ENCODE measurements around the gene KCNQ1OT1. TPM values are rescaled to one million over a fixed set of nuclear protein-coding genes. Genes with fewer than 3 reads are reported as not detected.
A peak's percentile ranks its signal among the peaks of the same experiment; 100 is the strongest.

The KCNQ1OT1 gene
- total RNA-seq, 1 donor from 2014 or later: 14.3 TPM

- H3K27ac Mint-ChIP-seq (ENCODE audit: unreplicated experiment): no peak overlapping the region
- no peaks in the 10 kb centered on the region for H3K4me1 Mint-ChIP-seq (ENCODE audit: low read depth, unreplicated experiment)
- peak; percentile 7 for DNase-seq
- H3K4me3 Mint-ChIP-seq (ENCODE audit: unreplicated experiment): no peak overlapping the region
- H3K9me3 Mint-ChIP-seq (ENCODE audit: unreplicated experiment): no peaks in the 10 kb centered on the region
- no peak for TF ChIP-seq CTCF (IDR thresholded peaks at IDR 0.05; ENCODE audit: partially characterized antibody, unreplicated experiment)
- H3K36me3 Mint-ChIP-seq (ENCODE audit: unreplicated experiment): no peaks in the 10 kb centered on the region
- H3K27me3 Mint-ChIP-seq (ENCODE audit: unreplicated experiment): no peaks in the 10 kb centered on the region
Observed at GRCh38 chr11:2571598-2572281, 128.1 kb downstream of the KCNQ1OT1 start.

- Mint-ChIP-seq H3K4me1 (ENCODE audit: low read depth, unreplicated experiment) (no peaks in the 10 kb centered on the region), H3K27ac (ENCODE audit: unreplicated experiment) (no peak overlapping the region), H3K4me3 (ENCODE audit: unreplicated experiment) (no peak overlapping the region), H3K27me3 (ENCODE audit: unreplicated experiment) (no peaks in the 10 kb centered on the region), H3K36me3 (ENCODE audit: unreplicated experiment) (no peaks in the 10 kb centered on the region), H3K9me3 (ENCODE audit: unreplicated experiment) (no peaks in the 10 kb centered on the region)
- no peak for TF ChIP-seq CTCF (IDR thresholded peaks at IDR 0.05; ENCODE audit: partially characterized antibody, unreplicated experiment)
- DNase-seq: no peak
Observed at GRCh38 chr11:2570841-2571597, 128.8 kb downstream of the KCNQ1OT1 start.

GRCh38 chr11:2570211-2570811 lies 129.5 kb downstream of the KCNQ1OT1 start:
- no peaks in the 10 kb centered on the region for H3K4me1 Mint-ChIP-seq (ENCODE audit: low read depth, unreplicated experiment)
- H3K9me3 Mint-ChIP-seq (ENCODE audit: unreplicated experiment): no peaks in the 10 kb centered on the region
- no peak overlapping the region for H3K27ac Mint-ChIP-seq (ENCODE audit: unreplicated experiment)
- H3K27me3 Mint-ChIP-seq (ENCODE audit: unreplicated experiment): peaks cover 1% of the 10 kb centered on the region
- H3K4me3 Mint-ChIP-seq (ENCODE audit: unreplicated experiment): no peak overlapping the region
- no peaks in the 10 kb centered on the region for H3K36me3 Mint-ChIP-seq (ENCODE audit: unreplicated experiment)
- TF ChIP-seq CTCF (IDR thresholded peaks at IDR 0.05; ENCODE audit: partially characterized antibody, unreplicated experiment): no peak
- no peak for DNase-seq

- Mint-ChIP-seq H3K4me1 (ENCODE audit: low read depth, unreplicated experiment) (no peaks in the 10 kb centered on the region), H3K9me3 (ENCODE audit: unreplicated experiment) (no peaks in the 10 kb centered on the region), H3K36me3 (ENCODE audit: unreplicated experiment) (no peaks in the 10 kb centered on the region), H3K4me3 (ENCODE audit: unreplicated experiment) (no peak overlapping the region), H3K27ac (ENCODE audit: unreplicated experiment) (no peak overlapping the region), H3K27me3 (ENCODE audit: unreplicated experiment) (peaks cover 2% of the 10 kb centered on the region)
- TF ChIP-seq CTCF (IDR thresholded peaks at IDR 0.05; ENCODE audit: partially characterized antibody, unreplicated experiment): no peak
- DNase-seq: no peak
Observed at GRCh38 chr11:2569731-2570210, 130.0 kb downstream of the KCNQ1OT1 start.

Data from glutamatergic neuron (in vitro differentiated cells).